H1 (cell line): ENCODE results near the gene DPEP2.

Experiments used
- ATF3 ChIP-seq: IDR thresholded peaks from 2 replicates; pipeline ENCODE4 v1.6.1; 2011; ENCODE audit warnings: low read depth, mild to moderate bottlenecking, low read length; ENCODE audit not compliant: insufficient read depth
- BACH1 ChIP-seq: IDR thresholded peaks from 2 replicates; pipeline ENCODE4 v1.6.1; 2012; ENCODE audit warnings: low read length, improper control_type of control experiment
- CREB1 ChIP-seq: IDR thresholded peaks from 2 replicates; pipeline ENCODE4 v1.6.1; 2012; ENCODE audit warnings: inconsistent platforms
- CTCF ChIP-seq, 3 experiments: IDR thresholded peaks; 1 replicate in 2 of 3; 2 replicates in 1 of 3; pipeline versions ENCODE4 v1.5.1 to v1.6.1; 2011; ENCODE audit warnings: low read length in 3 of 3, mild to moderate bottlenecking in 3 of 3, inconsistent platforms in 2 of 3, low read depth in 1 of 3, moderate library complexity in 1 of 3; ENCODE audit not compliant: insufficient read depth in 1 of 3; ENCODE audit errors: control extremely low read depth in 1 of 3
- EZH2 ChIP-seq: fragments of 200-600 bp; sonication (generic); IDR thresholded peaks from 2 replicates; pipeline ENCODE4 v1.7.1; 2012; ENCODE audit warnings: low read depth, mild to moderate bottlenecking, moderate library complexity, low read length, inconsistent platforms; ENCODE audit not compliant: severe bottlenecking
- JUND ChIP-seq: IDR thresholded peaks from 2 replicates; pipeline ENCODE4 v1.6.1; 2011; ENCODE audit warnings: mild to moderate bottlenecking, improper control_type of control experiment, low read length
- MAFK ChIP-seq: IDR thresholded peaks from 2 replicates; pipeline ENCODE4 v1.6.1; 2012; ENCODE audit warnings: low read depth, mild to moderate bottlenecking, improper control_type of control experiment, low read length
- NRF1 ChIP-seq: IDR thresholded peaks from 2 replicates; pipeline ENCODE4 v1.6.1; 2011; ENCODE audit warnings: mild to moderate bottlenecking, low read depth, low read length, improper control_type of control experiment
- TAF1 ChIP-seq: IDR thresholded peaks from 2 replicates; pipeline ENCODE4 v1.6.1; 2011; ENCODE audit warnings: mild to moderate bottlenecking, low read depth, low read length
- TF ChIP-seq, protein P1 (sequence below): IDR thresholded peaks from 2 replicates; pipeline ENCODE4 v1.6.1; 2012; ENCODE audit warnings: low read length, inconsistent platforms
- TF ChIP-seq, protein P2 (sequence below): IDR thresholded peaks from 2 replicates; pipeline ENCODE4 v1.6.1; 2011; ENCODE audit warnings: low read length, improper control_type of control experiment

GRCh38 chr16:68013440-68013839 lies 14.2 kb upstream of the DPEP2 start:
- no peak for TF ChIP-seq CTCF (IDR thresholded peaks at IDR 0.05; ENCODE audit: control extremely low read depth in 1 of 3, insufficient read depth in 1 of 3, low read depth in 1 of 3, low read length in 3 of 3)
- TF ChIP-seq CREB1, result no peak
- TF ChIP-seq ATF3, result no peak
- TF ChIP-seq MAFK, result no peak
- no peak for TF ChIP-seq JUND
- TF ChIP-seq, protein P1, sequence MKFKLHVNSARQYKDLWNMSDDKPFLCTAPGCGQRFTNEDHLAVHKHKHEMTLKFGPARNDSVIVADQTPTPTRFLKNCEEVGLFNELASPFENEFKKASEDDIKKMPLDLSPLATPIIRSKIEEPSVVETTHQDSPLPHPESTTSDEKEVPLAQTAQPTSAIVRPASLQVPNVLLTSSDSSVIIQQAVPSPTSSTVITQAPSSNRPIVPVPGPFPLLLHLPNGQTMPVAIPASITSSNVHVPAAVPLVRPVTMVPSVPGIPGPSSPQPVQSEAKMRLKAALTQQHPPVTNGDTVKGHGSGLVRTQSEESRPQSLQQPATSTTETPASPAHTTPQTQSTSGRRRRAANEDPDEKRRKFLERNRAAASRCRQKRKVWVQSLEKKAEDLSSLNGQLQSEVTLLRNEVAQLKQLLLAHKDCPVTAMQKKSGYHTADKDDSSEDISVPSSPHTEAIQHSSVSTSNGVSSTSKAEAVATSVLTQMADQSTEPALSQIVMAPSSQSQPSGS, result no peak
- no peak for TF ChIP-seq EZH2
- TF ChIP-seq, protein P2, sequence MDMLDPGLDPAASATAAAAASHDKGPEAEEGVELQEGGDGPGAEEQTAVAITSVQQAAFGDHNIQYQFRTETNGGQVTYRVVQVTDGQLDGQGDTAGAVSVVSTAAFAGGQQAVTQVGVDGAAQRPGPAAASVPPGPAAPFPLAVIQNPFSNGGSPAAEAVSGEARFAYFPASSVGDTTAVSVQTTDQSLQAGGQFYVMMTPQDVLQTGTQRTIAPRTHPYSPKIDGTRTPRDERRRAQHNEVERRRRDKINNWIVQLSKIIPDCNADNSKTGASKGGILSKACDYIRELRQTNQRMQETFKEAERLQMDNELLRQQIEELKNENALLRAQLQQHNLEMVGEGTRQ, result no peak
- TF ChIP-seq TAF1, result no peak
- TF ChIP-seq BACH1, result no peak
- no peak for TF ChIP-seq NRF1
